Vagina (tissue), 2 donors: Measurements from ENCODE around the gene UGGT1.

Experiments used
- POLR2A ChIP-seq, 2 donors: fragments of 450-650 bp; IDR thresholded peaks; one replicate each; pipeline ENCODE4 v1.6.1; 2017; ENCODE audit warnings: antibody characterized with exemption in 2 of 2, mild to moderate bottlenecking in 2 of 2, moderate library complexity in 2 of 2
- TF ChIP-seq, protein P1 (sequence below), 3 experiments: fragments of 450-650 bp in 2 of 3; fragments of 200-600 bp in 1 of 3; sonication (generic) in 1 of 3; IDR thresholded peaks; one replicate each; pipeline ENCODE4 v1.5.1; 2017 to 2019; ENCODE audit warnings: antibody characterized with exemption in 3 of 3, mild to moderate bottlenecking in 2 of 3, moderate library complexity in 2 of 3

GRCh38 chr2:128214866-128215460 lies 124.0 kb downstream of the UGGT1 start:
- TF ChIP-seq, protein P1, sequence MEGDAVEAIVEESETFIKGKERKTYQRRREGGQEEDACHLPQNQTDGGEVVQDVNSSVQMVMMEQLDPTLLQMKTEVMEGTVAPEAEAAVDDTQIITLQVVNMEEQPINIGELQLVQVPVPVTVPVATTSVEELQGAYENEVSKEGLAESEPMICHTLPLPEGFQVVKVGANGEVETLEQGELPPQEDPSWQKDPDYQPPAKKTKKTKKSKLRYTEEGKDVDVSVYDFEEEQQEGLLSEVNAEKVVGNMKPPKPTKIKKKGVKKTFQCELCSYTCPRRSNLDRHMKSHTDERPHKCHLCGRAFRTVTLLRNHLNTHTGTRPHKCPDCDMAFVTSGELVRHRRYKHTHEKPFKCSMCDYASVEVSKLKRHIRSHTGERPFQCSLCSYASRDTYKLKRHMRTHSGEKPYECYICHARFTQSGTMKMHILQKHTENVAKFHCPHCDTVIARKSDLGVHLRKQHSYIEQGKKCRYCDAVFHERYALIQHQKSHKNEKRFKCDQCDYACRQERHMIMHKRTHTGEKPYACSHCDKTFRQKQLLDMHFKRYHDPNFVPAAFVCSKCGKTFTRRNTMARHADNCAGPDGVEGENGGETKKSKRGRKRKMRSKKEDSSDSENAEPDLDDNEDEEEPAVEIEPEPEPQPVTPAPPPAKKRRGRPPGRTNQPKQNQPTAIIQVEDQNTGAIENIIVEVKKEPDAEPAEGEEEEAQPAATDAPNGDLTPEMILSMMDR (IDR thresholded peaks at IDR 0.05): no peak
- TF ChIP-seq POLR2A (IDR thresholded peaks at IDR 0.05): no peak
